LoVo (cell line): ENCODE measurements around the gene COL13A1.

Experiments used
- DNase-seq: peaks from one replicate; pipeline ENCODE4 v3.0.0-alpha.2; 2016; ENCODE audit warnings: low spot score

COL13A1 gene

DNA sequence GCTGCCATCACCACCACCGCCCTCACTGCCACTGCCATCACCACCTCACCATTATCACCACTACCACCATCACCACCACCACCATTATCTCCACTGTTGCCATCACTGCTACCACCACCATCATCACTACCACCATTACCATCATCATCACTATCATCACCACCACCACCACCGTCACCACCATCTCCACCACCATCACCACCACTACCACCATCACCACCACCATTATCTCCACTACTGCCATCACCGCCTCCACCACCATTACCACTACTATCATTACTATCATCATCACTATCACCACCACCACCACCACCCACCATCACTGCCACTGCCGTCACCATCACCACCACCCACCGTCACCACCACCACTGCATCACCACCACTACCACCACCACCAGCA lies 9.9 kb upstream of the COL13A1 start:
- DNase-seq: no peak

GRCh38 chr10:69792341-69792740 lies 9.4 kb upstream of the COL13A1 start:
- no peak for DNase-seq

DNA sequence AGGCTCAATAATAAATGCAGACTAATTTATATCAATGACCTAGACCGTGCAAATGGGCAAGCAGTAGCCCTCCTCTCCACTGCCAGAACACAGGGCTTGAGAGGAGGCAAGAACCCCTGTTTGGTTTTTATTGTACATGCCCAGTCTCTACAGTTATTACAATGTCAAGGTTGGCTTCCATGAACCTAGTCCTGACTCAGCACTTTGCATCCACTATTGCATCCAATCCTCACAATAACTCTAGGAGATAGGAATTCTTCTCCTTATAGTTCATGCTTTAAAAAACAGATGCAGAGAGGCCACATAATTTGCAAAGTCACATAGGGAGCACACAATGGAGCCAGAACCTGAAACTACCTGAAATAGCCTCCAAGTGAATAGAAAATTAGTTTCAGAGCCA lies 7.0 kb upstream of the COL13A1 start:
- no peak for DNase-seq

GRCh38 chr10:69795242-69795934 lies 6.3 kb upstream of the COL13A1 start:
- DNase-seq: no peak

- no peak for DNase-seq
These were observed 3.7 kb upstream of the COL13A1 start for GRCh38 chr10:69797959-69798358.

- peak; percentile 51 for DNase-seq
These were observed 1.6 kb upstream of the COL13A1 start for GRCh38 chr10:69800109-69800508.

- DNase-seq: no peak
These were observed 1.0 kb upstream of the COL13A1 start for GRCh38 chr10:69800665-69801064.

DNA sequence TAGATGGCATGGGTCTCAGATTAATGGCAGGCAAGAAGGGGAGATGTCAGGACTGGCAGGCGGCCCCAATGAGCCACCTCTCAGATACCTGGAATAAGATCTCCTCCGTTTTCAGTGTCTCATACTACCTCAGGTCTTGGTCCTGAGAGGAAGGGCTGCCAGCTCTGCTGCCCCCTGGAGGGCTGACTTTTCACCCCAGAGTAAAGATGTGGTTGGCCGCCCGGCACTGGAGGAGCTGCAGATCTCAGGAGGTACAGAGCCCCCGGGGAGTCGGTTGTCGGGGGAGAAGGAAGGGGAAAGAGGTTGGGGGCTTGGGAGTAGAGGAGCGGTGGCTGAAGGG lies 642 bp upstream of the COL13A1 start:
- DNase-seq: peak; percentile 56

- peak; percentile 4 for DNase-seq
These were observed 887 bp downstream of the COL13A1 start for GRCh38 chr10:69802424-69803161.

- DNase-seq: no peak
These were observed 2.1 kb downstream of the COL13A1 start for GRCh38 chr10:69803809-69804208.

DNA sequence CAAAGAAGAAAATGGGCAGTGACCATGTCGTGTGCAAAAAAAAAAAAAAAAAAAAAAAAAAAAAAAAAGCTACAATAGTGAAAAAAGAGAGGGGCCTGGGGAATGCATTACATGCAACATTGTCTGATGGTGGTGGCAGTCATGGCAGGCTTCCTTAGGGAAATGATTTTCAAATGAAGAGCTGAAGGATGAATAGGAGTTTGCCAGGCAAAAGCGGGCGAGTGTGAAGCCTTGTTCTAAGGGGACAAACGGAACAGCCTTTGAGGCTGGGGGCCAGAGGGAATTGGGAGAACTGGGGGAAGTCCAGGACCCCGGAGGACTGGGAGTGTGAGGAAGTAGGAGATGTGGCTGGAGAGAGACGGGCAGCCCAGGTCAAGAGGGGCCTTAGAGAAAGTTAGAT lies 3.1 kb downstream of the COL13A1 start:
- no peak for DNase-seq

DNA sequence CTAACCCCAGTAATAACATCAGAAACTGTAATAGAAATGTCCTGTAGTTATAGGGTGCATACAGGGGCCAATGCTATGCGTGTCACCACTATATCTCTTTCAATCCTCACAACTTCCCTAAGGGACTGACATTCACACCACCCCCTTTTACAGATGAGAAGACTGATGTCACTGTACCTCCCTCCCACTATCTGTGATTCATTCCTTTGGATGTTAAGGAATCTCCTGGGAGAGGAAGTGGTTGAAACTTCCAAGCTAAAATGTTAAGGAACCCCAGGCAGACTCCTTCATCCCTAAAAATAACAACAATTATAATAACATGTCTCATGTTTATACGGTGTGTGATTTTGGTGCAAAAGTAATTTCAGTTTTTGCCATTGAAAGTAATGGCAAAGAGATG lies 5.4 kb downstream of the COL13A1 start:
- no peak for DNase-seq

- no peak for DNase-seq
These were observed 6.0 kb downstream of the COL13A1 start for GRCh38 chr10:69807696-69808095.

DNA sequence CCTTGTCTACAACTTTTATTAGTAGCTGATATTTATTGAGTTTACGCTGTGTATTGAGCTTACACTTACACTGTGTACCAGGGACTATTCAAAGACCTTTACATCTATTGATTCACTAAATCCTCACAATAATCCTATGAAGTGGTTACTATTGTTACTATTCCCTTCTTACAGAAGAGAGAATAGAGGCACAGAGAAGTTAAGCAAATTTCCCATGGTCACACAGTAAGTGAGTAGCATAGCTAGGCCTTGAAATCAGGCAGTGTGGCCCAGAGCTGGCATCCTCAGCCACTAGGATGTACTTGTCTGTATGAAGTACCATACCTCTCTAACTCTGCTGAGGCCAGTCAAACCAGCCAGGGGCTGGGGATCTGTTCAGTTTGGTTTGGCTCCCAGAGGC lies 7.6 kb downstream of the COL13A1 start:
- DNase-seq: no peak

DNA sequence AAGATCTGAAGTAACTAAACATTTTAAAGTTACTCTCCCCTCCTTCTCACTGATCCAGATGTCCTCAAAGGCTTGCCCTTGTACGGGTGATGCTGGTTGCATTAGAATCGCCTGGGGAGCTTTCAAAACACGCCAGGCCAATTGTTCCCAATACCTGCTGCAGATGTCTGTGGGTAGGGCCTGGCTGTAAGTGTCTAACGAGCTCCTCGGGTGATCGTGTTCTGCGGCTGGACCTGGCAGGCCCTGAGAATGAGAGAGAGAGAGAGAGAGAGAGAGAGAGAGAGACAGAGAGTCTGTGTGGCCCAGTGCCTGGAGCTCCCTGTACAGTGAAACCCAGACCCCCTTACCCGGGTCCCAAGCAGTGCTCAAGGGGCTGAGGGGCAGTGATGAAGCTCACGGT lies 8.4 kb downstream of the COL13A1 start:
- DNase-seq: no peak

DNA sequence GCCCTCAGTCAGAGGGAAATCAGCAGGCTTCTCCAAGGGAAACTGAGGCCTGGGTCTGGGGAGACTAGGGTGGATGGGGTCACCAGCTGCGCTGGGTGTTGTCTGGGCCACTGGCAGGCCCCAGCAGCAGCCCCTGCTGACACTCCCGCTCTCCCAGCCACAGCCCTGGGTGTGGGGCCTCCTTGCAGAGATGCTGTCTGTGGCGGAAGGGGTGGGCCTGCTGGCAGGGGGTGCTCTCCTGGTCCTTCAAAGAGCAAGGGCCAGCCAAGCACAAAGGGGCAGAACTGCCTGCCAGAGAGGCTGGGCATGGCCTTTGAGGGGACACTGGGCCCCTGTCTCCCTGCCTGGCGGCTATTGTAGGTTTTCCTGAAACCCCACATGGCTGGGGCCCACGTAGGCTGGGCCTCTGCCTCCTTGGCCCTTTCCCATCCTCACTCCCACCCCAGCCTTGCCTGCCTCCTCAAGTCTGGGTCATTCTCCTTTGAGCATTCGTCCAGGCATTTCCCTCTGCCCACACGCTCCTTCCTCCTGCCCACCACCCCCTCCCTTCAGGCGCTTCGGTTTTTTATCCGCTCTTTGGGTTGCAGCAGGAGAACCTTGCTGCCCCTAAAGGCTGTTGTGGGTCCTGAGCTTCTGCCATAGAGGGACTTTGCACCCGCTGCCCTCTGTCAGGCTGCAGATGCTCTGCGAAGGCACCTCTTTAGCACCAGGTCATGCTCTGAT lies 9.1 kb downstream of the COL13A1 start:
- no peak for DNase-seq

DNA sequence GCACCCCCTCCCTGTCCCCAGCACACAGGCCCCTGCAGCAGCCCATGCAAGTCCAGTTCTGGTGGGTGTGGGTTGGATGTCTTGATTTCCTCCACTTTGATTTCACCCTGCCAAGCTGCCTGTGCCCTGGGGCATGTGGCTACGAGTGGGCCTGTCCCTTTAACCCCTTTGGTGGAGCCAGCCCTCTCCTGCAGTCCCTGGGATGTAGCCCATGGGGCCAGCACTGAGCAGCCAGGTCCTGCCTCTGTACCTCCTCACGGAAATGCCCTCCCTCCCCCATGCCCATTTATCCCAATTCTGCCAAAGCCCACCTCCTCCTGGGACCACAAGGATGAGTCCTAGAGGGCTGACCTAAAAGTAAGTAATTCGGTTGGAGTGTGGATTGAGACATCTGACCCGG lies 11.9 kb downstream of the COL13A1 start:
- no peak for DNase-seq

DNA sequence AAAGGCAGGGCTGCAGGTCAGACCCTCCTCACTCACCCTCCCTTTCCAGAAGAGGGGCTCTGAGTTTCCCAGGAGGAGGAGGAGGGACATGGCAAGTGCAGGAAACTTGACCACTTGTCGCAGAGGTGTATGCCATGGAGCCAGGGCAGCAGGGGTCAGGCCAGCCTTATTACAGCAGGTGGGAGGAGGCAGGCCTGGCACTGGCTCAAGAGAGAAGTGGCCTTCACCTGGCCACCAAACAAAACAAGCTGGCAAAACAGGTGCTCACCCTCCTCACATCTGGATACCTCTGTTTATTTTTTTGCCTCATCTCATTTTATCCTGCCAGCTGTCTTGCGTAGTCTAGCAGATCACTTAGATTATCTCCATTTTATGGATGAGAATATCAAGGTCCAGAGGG lies 12.5 kb downstream of the COL13A1 start:
- DNase-seq: no peak

DNA sequence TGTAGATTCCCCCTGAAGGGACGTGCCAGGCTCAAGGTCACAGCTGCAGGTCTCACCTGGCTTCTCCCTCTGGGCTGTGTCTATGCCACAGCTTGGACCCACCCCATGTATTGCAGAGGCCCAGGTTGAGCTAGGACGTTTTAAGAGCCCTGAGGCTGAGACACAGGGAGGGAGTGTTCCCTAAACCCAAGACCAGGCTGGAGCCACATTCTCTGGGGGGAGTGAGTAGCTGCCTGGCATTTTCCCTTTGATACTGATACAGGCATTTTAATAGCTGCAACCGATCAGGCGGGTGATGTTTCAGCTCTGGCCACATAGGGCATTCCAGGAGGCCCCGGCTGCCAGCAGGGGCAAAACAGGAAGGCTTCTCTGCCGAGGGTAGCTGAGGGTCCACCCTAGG lies 13.4 kb downstream of the COL13A1 start:
- no peak for DNase-seq

GRCh38 chr10:69816521-69816920 lies 14.8 kb downstream of the COL13A1 start:
- DNase-seq: no peak

DNA sequence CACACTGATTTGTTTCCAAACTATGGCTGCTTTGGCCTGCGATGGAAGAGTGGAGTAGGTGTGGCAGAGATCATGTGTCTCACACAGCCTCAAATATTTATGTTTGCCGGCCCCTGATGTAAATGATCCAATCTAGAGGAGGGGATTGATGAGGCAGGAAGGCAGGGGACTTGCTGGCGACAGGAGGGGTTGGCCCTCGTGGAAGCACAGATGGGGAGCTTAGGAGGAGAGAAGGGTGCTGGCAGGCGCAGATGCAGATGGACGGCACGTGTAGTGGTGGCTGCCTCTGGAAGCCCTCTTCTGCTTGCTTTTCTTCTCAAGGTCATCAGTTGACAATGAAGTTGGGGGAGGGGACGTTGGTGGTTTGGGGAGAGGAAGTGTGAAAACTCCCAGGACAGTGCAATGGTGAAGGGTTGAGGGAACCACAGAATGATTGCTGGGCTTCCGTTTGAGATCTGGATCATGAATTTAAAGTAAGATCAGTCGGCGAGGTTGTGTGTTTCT lies 15.4 kb downstream of the COL13A1 start:
- no peak for DNase-seq

DNA sequence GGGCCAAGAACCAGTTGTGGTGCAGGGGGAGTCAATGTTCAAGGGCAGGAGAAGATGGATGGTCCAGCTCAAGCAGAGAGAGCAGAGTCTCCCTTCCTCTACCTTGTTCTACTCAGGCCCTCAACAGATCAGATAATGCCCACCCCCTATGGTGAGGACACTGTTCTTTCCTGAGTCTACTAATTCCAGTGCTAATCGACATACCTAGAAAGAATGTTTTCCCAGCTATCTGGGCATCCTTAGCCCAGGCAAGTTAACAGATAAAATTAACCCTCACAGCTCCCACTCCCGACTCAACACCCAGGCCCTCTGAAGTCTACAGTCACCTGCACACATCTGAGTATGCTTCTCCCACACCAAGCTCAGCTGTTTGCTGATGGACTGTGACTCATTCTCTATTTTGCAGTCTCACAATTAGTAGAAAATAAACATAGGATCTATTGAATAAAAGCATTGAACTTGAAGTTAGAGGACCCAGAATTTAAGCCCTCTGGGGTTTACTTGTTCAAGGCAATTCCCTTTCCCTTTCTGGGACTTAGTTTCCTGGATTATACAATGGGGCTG lies 17.1 kb downstream of the COL13A1 start:
- DNase-seq: no peak
